ENCODE results near the gene CKAP2L.
A peak's percentile ranks its signal among the peaks of the same experiment; 100 is the strongest.
"Not testable (repeated sequence)": the region's sequence is repeated elsewhere in the genome, so short reads cannot be mapped to it uniquely, and the experiment has no call there.

Gene CKAP2L

GRCh38 chr2:112709703-112710102, 54.7 kb downstream of the CKAP2L start:
- DNase-seq (ENCODE audit: low read depth): no peak

- DNase-seq (ENCODE audit: low read depth): no peak
These were observed 55.4 kb downstream of the CKAP2L start for GRCh38 chr2:112708968-112709367.

DNA sequence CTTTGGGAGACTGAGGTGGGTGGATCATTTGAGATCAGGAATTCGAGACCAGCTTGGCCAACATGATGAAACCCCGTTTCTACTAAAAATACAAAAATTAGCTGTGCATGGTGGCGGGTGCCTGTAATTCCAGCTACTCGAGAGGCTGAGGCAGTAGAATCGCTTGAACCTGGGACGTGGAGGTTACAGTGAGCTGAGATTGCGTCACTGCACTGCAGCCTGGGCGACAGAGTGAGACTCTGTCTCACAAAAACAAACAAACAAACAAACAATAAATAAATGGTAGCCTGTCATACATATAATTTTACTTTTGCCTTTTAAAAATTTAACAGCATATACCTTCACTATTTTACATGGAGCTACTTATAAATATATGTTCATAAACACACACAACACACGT, 57.5 kb downstream of the CKAP2L start:
- not testable (repeated sequence) for DNase-seq (ENCODE audit: low read depth)

DNA sequence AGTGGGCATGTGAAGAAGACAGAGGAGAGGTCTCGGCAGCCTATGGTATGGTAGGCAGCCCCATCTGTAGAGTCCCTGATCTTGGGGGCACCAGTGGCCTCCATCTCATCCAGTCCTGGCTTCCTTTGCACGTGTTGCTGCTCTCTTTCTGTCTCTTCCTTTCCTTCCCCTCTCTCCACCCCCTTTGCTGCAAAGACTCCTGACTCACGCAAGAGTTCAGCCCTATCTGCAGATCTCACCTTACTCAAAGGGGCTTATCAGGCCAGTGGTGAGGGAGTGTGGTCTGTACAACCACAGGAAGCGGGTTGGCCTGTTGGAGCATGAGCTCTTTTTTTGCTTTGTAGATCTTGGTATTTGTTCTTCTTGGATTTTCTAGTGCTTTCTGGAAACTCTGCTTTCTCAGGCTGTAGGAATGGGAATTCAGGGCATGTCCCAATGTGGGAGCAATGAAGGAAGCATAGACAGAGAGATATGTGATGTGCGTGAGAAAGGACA, 58.2 kb downstream of the CKAP2L start:
- DNase-seq (ENCODE audit: low read depth): no peak

DNA sequence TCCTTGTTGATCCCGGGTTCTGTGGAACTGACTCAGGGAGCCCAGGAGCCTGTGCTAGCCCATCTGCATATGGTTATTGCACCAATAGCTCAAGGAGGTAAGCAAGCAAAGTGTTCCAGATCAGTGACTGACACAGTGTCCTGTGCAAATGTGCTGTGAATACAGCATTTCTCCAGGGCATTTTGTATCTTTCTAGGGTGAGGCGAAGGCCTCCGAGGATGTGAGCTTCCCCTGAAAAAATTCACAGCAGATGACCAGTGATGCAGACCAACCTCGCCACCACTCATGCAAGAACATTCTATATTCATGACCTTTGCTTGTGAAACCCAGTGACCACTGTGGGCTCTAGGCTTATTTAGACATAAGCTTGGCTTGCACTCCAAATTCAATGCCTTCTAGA, 58.8 kb downstream of the CKAP2L start:
- DNase-seq (ENCODE audit: low read depth): no peak

DNA sequence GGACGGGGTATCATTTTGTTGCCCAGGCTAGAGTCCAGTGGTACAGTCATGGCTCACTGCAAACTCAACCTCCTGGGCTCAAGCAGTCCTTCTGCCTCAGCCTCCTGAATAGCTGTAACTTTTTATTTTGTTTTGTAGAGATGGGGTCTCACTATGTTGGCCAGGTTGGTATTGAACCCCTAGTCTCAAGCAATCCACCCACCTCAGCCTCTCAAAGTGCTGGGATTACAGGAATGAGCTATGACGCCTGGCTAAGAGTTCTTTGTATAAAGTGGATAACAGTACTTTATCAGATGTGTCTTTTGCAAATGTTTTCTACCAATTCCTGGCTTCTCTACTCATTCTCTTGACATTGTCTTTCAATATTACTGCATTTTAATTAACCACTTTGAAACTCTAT, 60.7 kb downstream of the CKAP2L start:
- no peak for DNase-seq (ENCODE audit: low read depth)

GRCh38 chr2:112701052-112701451, 63.4 kb downstream of the CKAP2L start:
- no peak for DNase-seq (ENCODE audit: low read depth)

DNA sequence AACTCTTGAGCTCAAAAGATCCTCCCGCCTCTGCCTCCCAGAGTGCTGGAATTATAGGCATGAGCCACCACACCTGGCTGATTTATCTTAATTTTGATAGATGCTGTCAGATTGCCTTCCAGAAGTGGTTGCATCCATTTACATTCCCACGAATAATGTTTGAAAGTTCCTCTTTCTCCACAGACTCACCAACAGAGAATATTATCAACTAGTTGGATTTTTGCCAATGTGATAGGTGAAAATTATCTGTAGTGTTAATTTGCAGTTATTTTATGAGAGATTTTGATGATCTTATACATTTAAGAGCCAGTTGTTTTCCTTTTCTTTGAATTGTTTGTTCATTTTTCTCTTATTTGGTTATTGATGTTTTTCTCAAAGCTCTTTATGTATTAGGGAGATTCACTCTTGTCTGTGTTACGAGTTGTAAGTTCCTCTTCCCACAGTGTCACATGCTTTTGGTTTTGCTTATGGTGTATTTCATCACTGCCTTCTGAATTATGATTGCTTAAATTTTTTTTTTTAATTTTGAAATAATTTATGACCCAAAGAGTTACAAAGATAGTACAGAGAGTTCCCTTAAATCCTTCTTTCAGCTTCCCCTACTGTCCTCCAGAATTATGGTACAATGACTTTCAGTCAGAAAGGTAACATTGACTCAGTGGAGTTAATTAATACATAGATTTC, 64.3 kb downstream of the CKAP2L start:
- no peak for DNase-seq (ENCODE audit: low read depth)

GRCh38 chr2:112698834-112699515, 65.4 kb downstream of the CKAP2L start:
- DNase-seq (ENCODE audit: low read depth): no peak

- DNase-seq (ENCODE audit: low read depth): no peak
These were observed 70.2 kb downstream of the CKAP2L start for GRCh38 chr2:112694182-112694581.

DNA sequence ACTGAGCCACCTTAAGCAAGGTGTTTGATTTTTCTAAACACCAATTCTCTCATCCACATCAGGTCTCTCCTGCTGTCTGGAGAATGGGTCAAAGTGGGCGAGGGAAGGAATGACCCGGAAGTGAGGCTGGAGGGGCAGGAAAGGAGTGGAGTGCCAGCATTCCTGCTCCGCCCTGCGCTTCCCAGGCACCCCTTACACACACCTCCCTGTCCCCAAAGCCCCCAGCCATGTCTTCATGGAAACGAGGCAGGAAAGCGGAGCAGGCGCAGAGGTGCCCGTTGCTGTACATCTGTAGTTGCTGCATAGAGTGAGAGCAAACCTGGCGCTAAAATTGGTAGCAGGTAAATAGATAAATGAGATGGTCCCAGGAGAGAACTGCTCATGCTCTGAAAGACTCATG, 70.8 kb downstream of the CKAP2L start:
- DNase-seq (ENCODE audit: low read depth): no peak

DNA sequence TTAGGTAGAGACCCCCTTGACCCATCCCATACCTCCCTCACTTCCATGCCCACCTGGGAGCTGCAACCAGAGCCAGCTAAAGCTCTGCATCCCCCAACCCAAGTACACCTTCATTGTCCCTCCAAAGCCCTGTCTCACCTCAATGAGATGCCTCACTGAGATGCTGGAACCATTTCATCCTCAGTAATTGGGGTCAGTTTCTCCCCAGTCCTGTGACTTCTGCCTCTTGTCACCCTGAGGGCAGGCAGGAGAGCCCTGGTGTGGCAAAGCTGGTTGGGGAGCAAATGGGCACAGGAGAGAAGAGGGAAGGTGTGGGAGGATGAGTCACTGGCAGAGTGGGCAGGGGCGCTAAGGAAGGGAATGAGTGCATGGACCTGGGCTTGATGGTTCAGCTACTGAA, 71.5 kb downstream of the CKAP2L start:
- DNase-seq (ENCODE audit: low read depth): no peak

DNA sequence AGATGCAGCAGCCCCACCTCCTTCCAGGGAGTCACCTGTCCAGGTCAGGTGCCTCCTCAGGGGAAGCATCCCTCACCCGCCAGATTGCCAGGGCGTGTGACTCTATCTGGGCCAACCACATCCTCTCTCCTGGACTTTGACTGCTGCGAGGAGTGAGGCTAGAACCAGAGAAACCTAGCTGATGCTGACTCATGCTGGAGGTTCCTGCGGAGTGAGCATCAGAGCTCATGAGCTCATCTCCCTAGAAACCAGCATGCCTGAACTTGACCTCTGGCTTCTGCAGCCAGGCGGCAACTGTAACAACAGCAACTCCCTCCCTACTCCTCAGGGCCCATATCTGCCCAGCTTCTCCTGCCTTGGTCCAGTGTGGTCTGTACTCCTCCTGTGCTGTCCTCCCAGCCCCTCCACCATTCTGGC, 71.9 kb downstream of the CKAP2L start:
- DNase-seq (ENCODE audit: low read depth): peak; percentile 7

DNA sequence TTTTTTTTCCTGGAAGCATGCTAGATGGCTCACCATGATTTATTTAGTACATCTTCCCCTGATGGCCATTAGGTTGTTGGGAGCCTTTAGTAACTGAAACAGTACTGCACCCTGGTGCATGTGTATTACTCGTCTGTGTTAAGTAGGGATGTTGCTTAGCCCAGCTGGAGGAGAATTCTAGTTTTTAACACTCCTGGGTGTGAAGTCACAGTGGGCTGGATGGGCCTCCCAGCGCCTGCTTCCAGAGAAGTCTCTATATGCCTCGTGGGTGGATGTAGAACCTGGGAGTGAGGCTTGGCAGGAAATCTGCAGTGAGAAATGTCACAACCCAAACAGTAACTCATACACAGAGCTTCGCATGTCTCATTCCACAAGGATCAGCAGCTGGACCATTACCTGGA, 72.5 kb downstream of the CKAP2L start:
- no peak for DNase-seq (ENCODE audit: low read depth)

DNA sequence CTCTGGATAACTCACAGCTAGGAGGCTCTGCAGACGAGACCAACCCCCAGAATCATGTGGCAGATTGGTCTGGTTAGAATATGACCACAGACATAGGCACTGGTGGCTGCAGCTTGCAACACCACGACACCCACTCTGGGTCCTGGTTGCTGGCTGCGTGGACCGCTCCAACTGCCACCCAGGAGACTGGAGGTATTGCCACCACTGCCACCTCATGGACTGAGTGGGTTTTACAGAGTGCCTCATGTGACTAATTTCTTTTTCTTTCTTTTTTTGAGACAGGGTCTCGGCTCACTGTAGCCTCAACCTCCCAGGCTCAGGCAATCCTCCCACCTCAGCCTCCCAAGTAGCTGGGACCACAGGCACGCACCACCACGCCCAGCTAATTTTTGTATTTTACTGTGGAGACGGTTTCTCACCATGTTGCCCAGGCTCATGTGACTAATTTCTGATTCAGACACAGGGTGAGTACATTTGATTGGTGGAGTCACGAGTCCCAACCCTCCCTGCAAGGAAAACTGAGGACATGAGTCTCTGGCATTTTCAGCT, 73.5 kb downstream of the CKAP2L start:
- peak; percentile 58 for DNase-seq (ENCODE audit: low read depth)

- DNase-seq (ENCODE audit: low read depth): no peak
These were observed 76.1 kb downstream of the CKAP2L start for GRCh38 chr2:112688086-112688880.

- DNase-seq (ENCODE audit: low read depth): no peak
These were observed 76.9 kb downstream of the CKAP2L start for GRCh38 chr2:112687522-112687921.

All from activated T-cell treated with anti-CD3 and anti-CD28 coated beads for 1 hour (primary cell).